Suprapubic skin (tissue), 4 donors: ENCODE results near the gene LCN15. TPM values are rescaled to one million over a fixed set of nuclear protein-coding genes. Genes with fewer than 3 reads are reported as not detected.

ENCODE experiments used
- DNase-seq, 2 donors: peaks; one replicate each; pipeline ENCODE4 v3.0.0-alpha.2; 2019; ENCODE audit warnings: low spot score in 2 of 2
- H3K27ac ChIP-seq: fragments of 200-600 bp; sonication (generic); one replicate; pipeline ENCODE4 v1.5.1; 2019
- H3K27me3 ChIP-seq: fragments of 200-600 bp; sonication (generic); one replicate; pipeline ENCODE4 v1.5.1; 2019
- H3K36me3 ChIP-seq: fragments of 200-600 bp; sonication (generic); one replicate; pipeline ENCODE4 v1.5.1; 2019
- H3K4me1 ChIP-seq: fragments of 200-600 bp; sonication (generic); one replicate; pipeline ENCODE4 v1.5.1; 2019
- H3K4me3 ChIP-seq: fragments of 200-600 bp; sonication (generic); one replicate; pipeline ENCODE4 v1.5.1; 2019; ENCODE audit warnings: mild to moderate bottlenecking
- H3K9me3 ChIP-seq: fragments of 200-600 bp; sonication (generic); one replicate; pipeline ENCODE4 v1.5.1; 2019
- CTCF ChIP-seq, 2 donors: fragments of 200-600 bp in 1 of 2; fragments of 450-650 bp in 1 of 2; sonication (generic) in 1 of 2; IDR thresholded peaks; one replicate each; pipeline ENCODE4 v1.5.1; 2016 to 2019; ENCODE audit warnings: antibody characterized with exemption in 2 of 2, mild to moderate bottlenecking in 1 of 2, moderate library complexity in 1 of 2
- EP300 ChIP-seq: sonication (generic); formaldehyde crosslinking; IDR thresholded peaks from one replicate; pipeline ENCODE4 v1.6.1; 2017; ENCODE audit warnings: antibody characterized with exemption
- POLR2A ChIP-seq, 2 donors: fragments of 450-650 bp; IDR thresholded peaks; one replicate each; pipeline ENCODE4 v1.6.1; 2017; ENCODE audit warnings: antibody characterized with exemption in 2 of 2, mild to moderate bottlenecking in 2 of 2, moderate library complexity in 2 of 2
- POLR2AphosphoS5 ChIP-seq, 3 donors: sonication (generic); formaldehyde crosslinking; IDR thresholded peaks; one replicate each; pipeline ENCODE4 v1.6.1; 2017; ENCODE audit warnings: antibody characterized with exemption in 3 of 3
- WGBS: methylation state at CpG from one replicate; pipeline ENCODE4 v1.1.5; 2018; 5-methylcytosine and 5-hydroxymethylcytosine counted together
- total RNA-seq, 4 donors: library from RNA; depleted of rRNA; stranded (reverse); fragments of >200 nt; gene quantifications; one replicate each; pipeline ENCODE4 v1.1.0, GENCODE V29; 2016

Gene LCN15
- total RNA-seq, 4 donors from 2014 or later, result 0.21 TPM; not detected in 3

DNA sequence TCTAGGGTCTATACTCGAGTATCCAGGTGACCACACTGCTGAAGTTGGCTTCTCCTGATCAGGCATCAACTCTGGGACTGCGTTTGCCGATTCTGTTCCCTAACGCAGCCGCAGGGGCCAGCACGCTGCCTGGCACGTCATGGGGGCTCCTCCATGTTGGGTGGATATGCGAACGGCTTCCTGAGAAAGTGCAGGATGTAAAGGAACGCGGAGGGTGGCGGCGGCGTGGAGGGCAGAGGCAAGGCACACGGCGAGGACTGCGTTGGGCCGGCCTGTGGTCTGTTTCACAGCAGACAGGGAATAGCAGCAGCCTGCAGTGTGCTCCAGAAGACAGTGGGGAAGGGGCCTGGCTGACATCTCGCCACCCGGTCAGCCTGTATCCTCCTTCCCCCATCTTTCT lies 25.4 kb downstream of the LCN15 start:
- peaks cover 33% of the 10 kb centered on the region for H3K4me1 ChIP-seq
- H3K27me3 ChIP-seq, result peaks cover 57% of the 10 kb centered on the region
- WGBS, result 91% methylated on average over 20 of the region's 20 CpGs
- no peak overlapping the region for H3K27ac ChIP-seq
- H3K9me3 ChIP-seq, result no peaks in the 10 kb centered on the region
- no peak overlapping the region for H3K4me3 ChIP-seq
- H3K36me3 ChIP-seq, result no peaks in the 10 kb centered on the region
- DNase-seq, result no peak
- TF ChIP-seq POLR2AphosphoS5 (IDR thresholded peaks at IDR 0.05), result no peak
- TF ChIP-seq EP300, result no peak
- no peak for TF ChIP-seq CTCF (IDR thresholded peaks at IDR 0.05)
- no peak for TF ChIP-seq POLR2A (IDR thresholded peaks at IDR 0.05)

DNA sequence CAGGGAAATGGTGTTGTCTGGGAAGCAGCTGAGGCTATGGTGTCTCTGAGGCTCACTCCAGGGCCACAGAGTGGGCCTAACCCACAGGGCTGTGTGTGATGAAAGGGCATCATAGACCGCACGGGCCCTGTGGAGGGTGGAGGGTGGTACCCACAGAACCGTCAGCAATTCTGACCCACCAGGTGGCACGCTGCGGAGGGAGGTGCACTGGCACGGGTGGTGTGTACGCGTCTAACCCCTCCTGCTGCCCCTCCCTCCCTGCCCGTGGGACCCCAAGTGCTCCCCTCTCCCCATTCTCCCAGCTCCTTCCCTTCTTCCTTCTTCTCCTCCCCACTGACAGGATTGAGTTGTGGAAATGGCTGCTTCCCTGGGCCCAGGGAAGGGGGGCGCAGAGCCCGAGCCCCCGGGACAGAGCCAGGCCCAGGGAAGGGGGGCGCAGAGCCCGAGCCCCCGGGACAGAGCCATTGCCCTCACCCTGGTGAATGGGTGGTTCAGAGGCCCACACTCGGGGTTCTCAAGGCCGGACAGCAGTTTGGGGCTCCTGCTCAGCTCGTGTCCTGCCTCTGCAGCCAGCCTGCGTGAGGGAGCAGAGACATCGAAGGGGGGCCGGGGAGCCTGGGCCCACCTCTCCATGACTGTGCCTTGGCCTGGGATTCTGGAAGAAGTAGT lies 28.4 kb downstream of the LCN15 start:
- Histone ChIP-seq H3K36me3 (no peaks in the 10 kb centered on the region), H3K27me3 (peaks cover 27% of the 10 kb centered on the region), H3K4me3 (no peak overlapping the region), H3K9me3 (no peaks in the 10 kb centered on the region), H3K27ac (no peak overlapping the region), H3K4me1 (peaks cover 3% of the 10 kb centered on the region)
- no peak for DNase-seq
- 86% methylated on average over 11 of the region's 21 CpGs for WGBS
- TF ChIP-seq POLR2AphosphoS5 (IDR thresholded peaks at IDR 0.05) (no peak), POLR2A (IDR thresholded peaks at IDR 0.05) (no peak), EP300 (no peak), CTCF (IDR thresholded peaks at IDR 0.05) (no peak)

GRCh38 chr9:136734837-136735496 lies 29.4 kb downstream of the LCN15 start:
- no peak overlapping the region for H3K4me3 ChIP-seq
- no peak for DNase-seq
- WGBS, result 84% methylated on average over 9 of the region's 12 CpGs
- no peak overlapping the region for H3K27ac ChIP-seq
- H3K36me3 ChIP-seq, result no peaks in the 10 kb centered on the region
- TF ChIP-seq POLR2A (IDR thresholded peaks at IDR 0.05), result no peak
- no peak for TF ChIP-seq CTCF (IDR thresholded peaks at IDR 0.05)
- no peak for TF ChIP-seq EP300
- TF ChIP-seq POLR2AphosphoS5 (IDR thresholded peaks at IDR 0.05), result no peak
- H3K4me1 ChIP-seq, result no peaks in the 10 kb centered on the region
- peaks cover 17% of the 10 kb centered on the region for H3K27me3 ChIP-seq
- no peaks in the 10 kb centered on the region for H3K9me3 ChIP-seq

DNA sequence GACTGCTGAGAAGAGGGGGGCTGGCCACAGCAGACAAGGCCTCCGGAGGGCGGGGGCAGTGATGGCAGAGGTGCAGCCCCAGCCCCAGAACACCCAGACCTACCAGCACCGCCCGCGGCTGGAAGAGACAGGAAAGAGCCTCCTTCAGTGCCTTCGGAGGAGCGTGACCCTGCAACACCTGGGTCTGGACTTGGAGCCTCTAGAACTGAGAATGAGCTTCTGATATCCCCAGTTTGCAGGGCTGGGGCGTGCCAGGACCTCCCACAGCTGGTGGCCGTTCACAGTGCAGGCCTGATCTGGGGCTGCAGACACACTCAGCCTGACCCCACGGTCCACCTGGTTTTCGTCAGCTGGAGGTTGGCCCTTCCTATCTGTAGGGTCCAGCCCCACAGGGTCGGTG lies 30.7 kb downstream of the LCN15 start:
- Histone ChIP-seq H3K9me3 (no peaks in the 10 kb centered on the region), H3K4me1 (peaks cover 11% of the 10 kb centered on the region), H3K4me3 (no peak overlapping the region), H3K27ac (no peak overlapping the region), H3K27me3 (peaks cover 4% of the 10 kb centered on the region), H3K36me3 (no peaks in the 10 kb centered on the region)
- WGBS, result 73% methylated on average over 12 of the region's 12 CpGs
- TF ChIP-seq EP300 (no peak), POLR2AphosphoS5 (IDR thresholded peaks at IDR 0.05) (no peak), POLR2A (IDR thresholded peaks at IDR 0.05) (no peak), CTCF (IDR thresholded peaks at IDR 0.05) (no peak)
- DNase-seq, result no peak

DNA sequence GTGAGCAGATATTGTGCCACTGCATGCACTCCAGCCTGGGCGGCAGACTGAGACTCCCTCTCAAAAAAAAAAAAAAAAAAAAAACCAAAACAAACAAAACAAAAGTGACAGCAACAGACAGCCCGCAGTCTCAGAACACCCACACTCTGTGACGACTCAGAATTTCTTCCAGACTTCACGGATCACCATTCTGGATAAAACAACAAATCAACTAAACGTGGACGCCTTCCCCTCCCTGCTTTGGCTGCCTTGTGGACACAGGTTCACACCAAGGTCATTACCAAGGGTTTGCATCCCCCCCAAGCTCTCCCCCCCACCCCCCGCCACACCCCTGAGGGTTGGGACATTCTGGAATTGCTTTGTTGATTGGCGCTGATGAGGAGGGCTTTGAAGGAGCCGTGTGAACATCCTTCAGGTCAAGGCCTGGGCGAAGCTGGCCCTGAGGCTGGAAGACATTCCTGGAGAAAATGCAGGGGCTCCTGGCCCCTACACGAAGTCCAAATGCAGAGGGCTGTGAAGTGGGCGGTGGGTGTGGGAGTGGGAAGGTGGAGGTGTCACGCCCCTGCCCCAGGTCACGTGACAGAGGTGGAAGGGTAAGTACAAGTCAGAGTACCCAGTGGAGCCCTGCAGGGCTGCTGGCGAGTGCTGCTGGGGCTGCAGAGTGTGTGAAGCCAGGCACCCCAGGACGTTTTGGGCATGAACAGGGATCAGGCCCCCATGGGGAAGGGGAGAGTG lies 31.7 kb downstream of the LCN15 start:
- H3K4me3 ChIP-seq, result no peak overlapping the region
- 73% methylated on average over 15 of the region's 16 CpGs for WGBS
- H3K4me1 ChIP-seq, result peaks cover 16% of the 10 kb centered on the region
- no peaks in the 10 kb centered on the region for H3K36me3 ChIP-seq
- H3K27ac ChIP-seq, result no peak overlapping the region
- TF ChIP-seq CTCF (IDR thresholded peaks at IDR 0.05), result no peak
- no peak for TF ChIP-seq EP300
- TF ChIP-seq POLR2A (IDR thresholded peaks at IDR 0.05), result no peak
- TF ChIP-seq POLR2AphosphoS5 (IDR thresholded peaks at IDR 0.05), result no peak
- no peaks in the 10 kb centered on the region for H3K27me3 ChIP-seq
- no peak for DNase-seq
- H3K9me3 ChIP-seq, result no peaks in the 10 kb centered on the region
